Ovary (tissue), 3 donors: Measurements from ENCODE around the gene MID2.

Source experiments
- EP300 ChIP-seq: sonication (generic); formaldehyde crosslinking; IDR thresholded peaks from one replicate; pipeline ENCODE4 v1.6.1; 2017; ENCODE audit warnings: antibody characterized with exemption
- POLR2A ChIP-seq: fragments of 450-650 bp; IDR thresholded peaks from one replicate; pipeline ENCODE4 v1.6.1; 2017; ENCODE audit warnings: antibody characterized with exemption, mild to moderate bottlenecking, moderate library complexity
- TF ChIP-seq, protein P1 (sequence below), 3 donors: fragments of 450-650 bp in 2 of 3; fragments of 200-600 bp in 1 of 3; IDR thresholded peaks; one replicate each; pipeline versions ENCODE4 v1.5.1 to v1.8.0; 2016 to 2022; ENCODE audit warnings: antibody characterized with exemption in 3 of 3, mild to moderate bottlenecking in 1 of 3
- donor health status: DM: no; HTN: no; CAD: no.

DNA sequence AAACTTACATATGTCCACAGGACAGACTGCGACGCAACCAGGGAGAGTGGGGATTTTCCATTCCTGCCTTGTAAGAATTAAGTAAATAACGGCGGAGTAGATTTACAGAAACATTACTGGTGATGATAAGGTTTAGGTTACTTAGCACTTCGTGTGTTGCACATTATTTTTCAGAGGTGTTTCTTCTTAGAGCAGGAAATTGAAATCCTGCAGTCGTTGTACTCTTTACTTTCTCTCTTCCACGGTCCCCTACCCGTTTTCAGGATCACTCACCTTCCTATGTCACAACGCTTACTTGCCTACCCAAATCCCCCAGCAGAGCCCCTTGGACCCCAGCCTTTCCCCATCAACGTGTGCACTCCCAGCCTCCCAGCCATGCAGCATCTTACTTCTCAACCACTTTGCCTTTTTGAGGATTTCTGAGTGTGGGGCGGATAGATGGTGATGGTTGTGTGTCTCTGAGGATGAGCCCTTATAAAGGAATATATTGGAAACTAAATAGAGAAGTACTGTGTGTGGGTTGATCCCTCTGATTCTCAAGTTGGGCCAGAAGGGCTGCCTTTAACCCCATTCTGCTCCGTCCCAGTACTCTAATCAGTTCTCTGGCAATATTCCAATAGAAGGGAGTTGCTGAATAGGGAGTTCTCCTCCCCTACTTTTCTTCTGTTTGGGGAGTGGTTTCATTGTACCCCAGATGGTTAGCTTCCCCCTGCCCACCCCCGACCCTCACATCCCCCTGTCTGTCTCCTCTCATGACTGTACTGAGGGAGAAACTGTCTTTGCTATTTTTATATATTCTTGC is 1.6 kb downstream of the MID2 start:
- TF ChIP-seq, protein P1, sequence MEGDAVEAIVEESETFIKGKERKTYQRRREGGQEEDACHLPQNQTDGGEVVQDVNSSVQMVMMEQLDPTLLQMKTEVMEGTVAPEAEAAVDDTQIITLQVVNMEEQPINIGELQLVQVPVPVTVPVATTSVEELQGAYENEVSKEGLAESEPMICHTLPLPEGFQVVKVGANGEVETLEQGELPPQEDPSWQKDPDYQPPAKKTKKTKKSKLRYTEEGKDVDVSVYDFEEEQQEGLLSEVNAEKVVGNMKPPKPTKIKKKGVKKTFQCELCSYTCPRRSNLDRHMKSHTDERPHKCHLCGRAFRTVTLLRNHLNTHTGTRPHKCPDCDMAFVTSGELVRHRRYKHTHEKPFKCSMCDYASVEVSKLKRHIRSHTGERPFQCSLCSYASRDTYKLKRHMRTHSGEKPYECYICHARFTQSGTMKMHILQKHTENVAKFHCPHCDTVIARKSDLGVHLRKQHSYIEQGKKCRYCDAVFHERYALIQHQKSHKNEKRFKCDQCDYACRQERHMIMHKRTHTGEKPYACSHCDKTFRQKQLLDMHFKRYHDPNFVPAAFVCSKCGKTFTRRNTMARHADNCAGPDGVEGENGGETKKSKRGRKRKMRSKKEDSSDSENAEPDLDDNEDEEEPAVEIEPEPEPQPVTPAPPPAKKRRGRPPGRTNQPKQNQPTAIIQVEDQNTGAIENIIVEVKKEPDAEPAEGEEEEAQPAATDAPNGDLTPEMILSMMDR (IDR thresholded peaks at IDR 0.05): no peak
- TF ChIP-seq POLR2A (no peak), EP300 (no peak)
